NAMALWA (cell line): ENCODE results near the gene GAS6.
A peak's percentile ranks its signal among the peaks of the same experiment; 100 is the strongest.
"Not testable (repeated sequence)": the region's sequence is repeated elsewhere in the genome, so short reads cannot be mapped to it uniquely, and the experiment has no call there.

Source experiments
- DNase-seq: peaks from one replicate; pipeline ENCODE4 v3.0.0-alpha.2; 2015; ENCODE audit warnings: low spot score

The GAS6 gene

GRCh38 chr13:113863524-113864272, at the start of gene GAS6:
TSS of gene GAS6 (minus strand) at chr13:113864076. CDS start at chr13:113863920, 156 bp downstream.
- DNase-seq, result no peak

- not testable (repeated sequence) for DNase-seq
Observed at GRCh38 chr13:113913408-113913807, 49.5 kb upstream of the GAS6 start.

- no peak for DNase-seq
Observed at GRCh38 chr13:113912596-113912995, 48.7 kb upstream of the GAS6 start.

- no peak for DNase-seq
Observed at GRCh38 chr13:113907635-113908617, 44.0 kb upstream of the GAS6 start.

- DNase-seq, result no peak
Observed at GRCh38 chr13:113906571-113906970, 42.7 kb upstream of the GAS6 start.

GRCh38 chr13:113905942-113906341, 42.1 kb upstream of the GAS6 start:
- DNase-seq, result no peak

- no peak for DNase-seq
Observed at GRCh38 chr13:113905018-113905417, 41.1 kb upstream of the GAS6 start.

- DNase-seq, result peak; percentile 48
Observed at GRCh38 chr13:113904411-113904810, 40.5 kb upstream of the GAS6 start.

GRCh38 chr13:113903912-113904311, 40.0 kb upstream of the GAS6 start:
- no peak for DNase-seq

- no peak for DNase-seq
Observed at GRCh38 chr13:113902986-113903775, 39.3 kb upstream of the GAS6 start.

GRCh38 chr13:113902481-113902880, 38.6 kb upstream of the GAS6 start:
- DNase-seq, result no peak

GRCh38 chr13:113901642-113902041, 37.8 kb upstream of the GAS6 start:
- no peak for DNase-seq

- DNase-seq, result no peak
Observed at GRCh38 chr13:113901231-113901630, 37.4 kb upstream of the GAS6 start.

- no peak for DNase-seq
Observed at GRCh38 chr13:113900646-113901045, 36.8 kb upstream of the GAS6 start.

GRCh38 chr13:113898391-113898790, 34.5 kb upstream of the GAS6 start:
- DNase-seq, result no peak

GRCh38 chr13:113897966-113898365, 34.1 kb upstream of the GAS6 start:
- DNase-seq, result no peak

GRCh38 chr13:113897161-113897560, 33.3 kb upstream of the GAS6 start:
- DNase-seq, result no peak

- DNase-seq, result no peak
Observed at GRCh38 chr13:113895436-113895835, 31.6 kb upstream of the GAS6 start.

- no peak for DNase-seq
Observed at GRCh38 chr13:113890774-113891480, 27.1 kb upstream of the GAS6 start.

GRCh38 chr13:113889467-113889866, 25.6 kb upstream of the GAS6 start:
- no peak for DNase-seq

GRCh38 chr13:113888701-113889330, 24.9 kb upstream of the GAS6 start:
- no peak for DNase-seq
